ENCODE results near the gene TPM3.

GRCh38 chr1:154183046-154183915 lies 8.6 kb downstream of the TPM3 start:
- no peak for TF ChIP-seq U2AF2 (optimal IDR thresholded peaks at IDR 0.05; ENCODE audit: low read depth, low read length)
- no peak for TF ChIP-seq CEBPB (tag; IDR thresholded peaks at IDR 0.05)
- TF ChIP-seq RFX5 (IDR thresholded peaks at IDR 0.05; ENCODE audit: low read depth, low read length): no peak
- TF ChIP-seq ARHGAP35 (IDR thresholded peaks at IDR 0.05; ENCODE audit: partially characterized antibody): no peak
- TF ChIP-seq JUN (IDR thresholded peaks at IDR 0.05; ENCODE audit: borderline replicate concordance, low read depth, low read length): peak; percentile 56; the same call in 1 of the 2 replicates
- TF ChIP-seq JUN (CRISPR knock-in tag; IDR thresholded peaks at IDR 0.05; ENCODE audit: borderline replicate concordance): no peak
- no peak for TF ChIP-seq ZNF140 (CRISPR knock-in tag; IDR thresholded peaks at IDR 0.05)

Data from K562 (cell line).